GM10266 (cell line): Measurements from ENCODE around the gene MERTK.
"Not testable (repeated sequence)": the region's sequence is repeated elsewhere in the genome, so short reads cannot be mapped to it uniquely, and the experiment has no call there.

Source experiments
- DNase-seq: peaks from one replicate; pipeline ENCODE4 v3.0.0; 2012; ENCODE audit errors: extremely low spot score
- TF ChIP-seq, protein P1 (sequence below): IDR thresholded peaks from 2 replicates; pipeline ENCODE4 v1.5.1; 2012; ENCODE audit warnings: mild to moderate bottlenecking, low read depth; ENCODE audit not compliant: control insufficient read depth, insufficient read depth; ENCODE audit errors: missing control alignments

Gene MERTK

DNA sequence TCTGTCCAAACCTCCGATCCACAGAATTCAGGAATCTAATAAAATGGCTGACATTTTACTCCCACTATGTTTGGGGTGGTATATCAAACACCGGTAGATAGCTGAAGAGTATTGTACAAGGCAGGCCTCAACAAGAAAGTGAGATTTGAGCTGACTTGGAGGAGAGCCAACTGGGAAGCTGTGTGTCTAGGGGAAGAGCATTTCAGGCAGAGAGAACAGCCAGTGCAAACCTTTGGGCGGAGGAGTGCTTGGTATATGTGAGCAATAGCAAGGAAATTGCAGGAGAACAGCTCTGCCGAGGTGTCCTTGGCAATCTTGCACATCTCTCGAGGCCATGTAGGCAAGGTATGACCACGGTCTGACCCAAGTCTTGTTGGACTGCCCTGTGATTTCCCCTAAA lies 1.8 kb upstream of the MERTK start:
- no peak for DNase-seq
- TF ChIP-seq, protein P1, sequence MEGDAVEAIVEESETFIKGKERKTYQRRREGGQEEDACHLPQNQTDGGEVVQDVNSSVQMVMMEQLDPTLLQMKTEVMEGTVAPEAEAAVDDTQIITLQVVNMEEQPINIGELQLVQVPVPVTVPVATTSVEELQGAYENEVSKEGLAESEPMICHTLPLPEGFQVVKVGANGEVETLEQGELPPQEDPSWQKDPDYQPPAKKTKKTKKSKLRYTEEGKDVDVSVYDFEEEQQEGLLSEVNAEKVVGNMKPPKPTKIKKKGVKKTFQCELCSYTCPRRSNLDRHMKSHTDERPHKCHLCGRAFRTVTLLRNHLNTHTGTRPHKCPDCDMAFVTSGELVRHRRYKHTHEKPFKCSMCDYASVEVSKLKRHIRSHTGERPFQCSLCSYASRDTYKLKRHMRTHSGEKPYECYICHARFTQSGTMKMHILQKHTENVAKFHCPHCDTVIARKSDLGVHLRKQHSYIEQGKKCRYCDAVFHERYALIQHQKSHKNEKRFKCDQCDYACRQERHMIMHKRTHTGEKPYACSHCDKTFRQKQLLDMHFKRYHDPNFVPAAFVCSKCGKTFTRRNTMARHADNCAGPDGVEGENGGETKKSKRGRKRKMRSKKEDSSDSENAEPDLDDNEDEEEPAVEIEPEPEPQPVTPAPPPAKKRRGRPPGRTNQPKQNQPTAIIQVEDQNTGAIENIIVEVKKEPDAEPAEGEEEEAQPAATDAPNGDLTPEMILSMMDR: no peak

DNA sequence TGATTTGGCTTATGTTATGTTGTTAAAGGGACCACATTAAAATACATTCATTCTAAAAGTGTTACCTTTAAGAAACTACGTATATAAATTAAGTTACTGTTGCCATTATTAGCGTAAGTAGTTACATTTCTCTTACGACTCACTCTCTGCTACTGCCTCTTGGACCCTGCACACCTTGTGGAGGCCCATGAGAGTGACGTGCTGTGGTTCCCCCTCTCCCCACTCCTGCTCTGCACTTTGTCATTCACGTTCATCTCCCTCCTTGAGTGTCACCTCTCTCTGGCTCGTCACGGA lies 830 bp upstream of the MERTK start:
- no peak for DNase-seq
- TF ChIP-seq, protein P1: no peak

DNA sequence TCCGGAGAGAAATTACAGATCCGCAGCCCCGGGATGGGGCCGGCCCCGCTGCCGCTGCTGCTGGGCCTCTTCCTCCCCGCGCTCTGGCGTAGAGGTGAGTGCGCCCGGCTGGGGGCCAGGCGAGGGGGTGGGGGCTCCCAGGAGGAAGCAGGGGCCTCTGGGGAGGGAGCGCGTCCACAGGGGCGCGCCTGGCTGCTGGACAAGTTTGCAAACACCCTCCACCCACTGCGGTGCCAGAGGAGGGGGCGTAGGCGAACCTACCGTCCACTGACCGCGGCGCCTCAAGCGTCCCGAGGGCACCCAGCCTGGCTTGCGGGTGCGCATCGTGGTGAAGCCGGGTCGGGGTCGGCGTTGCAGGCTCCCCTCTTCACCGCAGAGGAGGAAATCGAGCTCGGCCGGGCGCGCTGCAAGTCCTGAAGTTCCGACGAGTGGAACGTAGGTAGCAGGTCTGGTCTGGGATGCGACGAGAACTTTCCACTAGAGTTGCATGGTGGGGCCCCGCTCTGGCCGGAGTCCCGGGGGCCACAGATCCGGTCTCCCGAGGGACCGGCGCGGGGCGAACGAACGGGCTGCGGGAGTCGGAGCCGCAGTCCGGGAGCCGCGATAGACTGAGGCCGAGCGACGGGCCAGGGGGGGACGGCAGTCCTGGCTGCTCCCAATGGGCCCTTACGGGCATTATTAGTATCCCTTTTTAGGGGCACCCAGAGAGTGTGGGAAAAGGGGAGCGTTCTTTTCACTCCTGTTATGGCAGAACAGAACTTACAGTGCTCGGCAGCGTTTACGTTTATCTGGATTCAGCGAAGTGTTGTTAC lies 502 bp downstream of the MERTK start:
- DNase-seq: no peak
- TF ChIP-seq, protein P1: no peak

DNA sequence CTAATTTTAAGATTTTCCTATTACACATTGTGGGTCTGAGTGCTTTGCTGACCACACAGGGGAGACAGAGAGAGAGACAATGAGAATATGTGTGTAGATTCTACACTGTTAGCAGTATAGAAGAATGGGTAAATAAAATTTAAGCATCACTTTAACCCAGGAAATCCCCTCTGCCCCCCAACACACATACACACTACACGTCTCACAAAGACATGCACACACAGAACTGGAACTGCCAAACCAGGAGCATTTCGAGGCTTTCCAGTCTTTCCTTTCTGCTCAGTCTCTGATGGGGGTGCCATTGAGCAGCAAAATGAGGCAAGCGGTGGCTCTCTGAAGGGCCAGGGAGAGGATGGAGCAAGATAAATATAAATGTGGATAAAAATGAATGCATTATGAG lies 2.5 kb downstream of the MERTK start:
- TF ChIP-seq, protein P1: peak; percentile 37
- DNase-seq: no peak

DNA sequence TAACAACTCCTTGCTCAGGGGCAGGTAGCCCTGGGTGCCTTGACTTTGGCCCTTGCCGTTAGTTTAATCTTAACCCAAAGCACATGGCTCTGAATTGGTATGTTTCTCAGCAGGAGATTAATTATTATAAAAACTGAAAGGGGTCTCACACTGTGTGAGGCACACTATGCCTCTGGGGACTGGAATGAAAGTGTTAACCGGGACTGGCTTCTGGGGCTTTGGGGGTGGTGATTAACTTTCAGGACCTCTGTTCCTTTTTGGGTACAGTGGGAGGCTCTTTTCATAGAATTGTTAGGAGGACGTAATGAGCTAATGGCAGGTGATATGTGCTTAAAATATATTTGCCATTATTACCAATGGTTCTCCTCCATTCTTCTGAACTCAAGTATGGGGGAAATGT lies 5.1 kb downstream of the MERTK start:
- TF ChIP-seq, protein P1: no peak
- DNase-seq: no peak

DNA sequence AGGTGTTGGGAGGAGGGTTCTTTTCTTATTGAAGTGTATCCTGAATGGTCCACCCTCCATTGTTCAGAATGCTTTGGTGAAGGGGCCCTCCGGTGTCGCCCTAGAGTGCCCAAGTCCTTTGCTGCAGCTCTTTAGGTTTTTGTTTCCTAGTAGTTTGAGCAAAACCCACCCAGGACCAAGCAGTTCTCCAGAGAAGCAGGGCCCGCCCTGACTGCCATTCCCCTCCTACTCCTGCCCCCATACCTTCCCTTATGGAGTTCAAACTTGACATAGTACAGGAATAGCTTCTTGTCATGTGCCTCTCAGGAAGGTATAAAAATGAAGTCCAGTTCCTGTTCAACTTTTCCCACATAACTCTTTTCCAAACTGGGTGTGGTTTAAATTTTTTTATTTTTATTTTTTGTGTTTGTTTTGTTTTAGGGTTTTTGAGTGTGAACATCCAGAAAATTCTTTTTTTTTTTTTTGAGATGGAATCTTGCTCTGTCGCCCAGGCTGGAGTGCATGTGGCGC lies 5.6 kb downstream of the MERTK start:
- DNase-seq: no peak
- TF ChIP-seq, protein P1: no peak

DNA sequence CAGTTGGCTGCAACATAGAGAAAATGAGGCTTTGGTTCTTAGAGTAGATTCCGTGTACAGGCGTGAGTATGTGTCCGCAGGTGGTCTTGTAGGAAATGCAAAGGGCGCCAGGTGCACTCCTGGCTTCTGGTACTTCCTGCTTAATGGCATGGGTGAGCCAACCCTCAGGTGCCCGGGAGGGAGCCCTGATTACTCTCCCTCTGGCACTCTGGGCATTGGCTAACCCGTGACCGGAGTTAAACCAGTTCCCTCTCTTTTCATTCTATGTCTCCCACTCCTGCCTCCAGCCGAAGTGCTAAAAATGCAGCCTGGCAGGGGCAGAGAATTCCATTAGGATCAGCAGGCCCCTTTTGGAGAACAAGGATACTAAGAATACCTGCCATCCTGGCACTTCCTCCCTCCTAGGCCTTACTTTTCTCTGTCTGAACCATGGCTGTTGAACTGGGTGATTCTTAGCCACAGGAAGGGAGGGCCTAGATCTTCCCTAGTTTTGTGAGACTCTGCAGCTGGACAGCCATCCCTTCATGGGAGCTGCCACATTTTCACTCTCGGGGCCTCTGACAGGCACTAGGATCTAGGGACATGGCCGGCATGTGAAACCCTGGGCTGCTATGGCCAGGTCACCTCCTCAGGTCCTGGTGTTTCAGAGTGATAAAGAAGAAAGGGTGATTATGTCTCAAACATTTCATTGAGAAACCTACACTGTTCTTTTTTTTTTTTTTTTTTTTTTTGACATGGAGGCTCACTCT lies 6.5 kb downstream of the MERTK start:
- DNase-seq: no peak
- TF ChIP-seq, protein P1: no peak

DNA sequence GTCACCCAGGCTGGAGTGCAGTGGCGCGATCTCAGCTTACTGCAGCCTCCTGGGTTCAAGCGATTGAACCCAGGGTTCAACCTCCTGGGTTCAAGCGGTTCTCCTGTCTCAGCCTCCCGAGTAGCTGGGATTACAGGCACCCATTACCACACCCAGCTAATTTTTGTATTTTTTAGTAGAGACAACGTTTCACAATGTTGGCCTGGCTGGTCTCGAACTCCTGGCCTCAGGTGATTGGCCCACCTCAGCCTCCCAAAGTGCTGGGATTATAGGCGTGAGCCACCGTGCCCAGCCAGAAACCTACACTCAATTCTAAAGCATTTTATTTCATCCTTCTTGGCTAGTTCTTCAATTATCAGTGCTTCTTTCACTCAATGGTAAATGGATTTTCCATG lies 7.1 kb downstream of the MERTK start:
- DNase-seq: not testable (repeated sequence)
